Medulla oblongata (tissue), 1 donor: ENCODE data around the gene AQP9.

Experiments
- DNase-seq: peaks from one replicate; pipeline ENCODE4 v3.0.0-alpha.2; 2015; ENCODE audit errors: extremely low spot score

The AQP9 gene

GRCh38 chr15:58224068-58224467 lies 85.9 kb downstream of the AQP9 start:
- DNase-seq = peak; percentile 42

DNA sequence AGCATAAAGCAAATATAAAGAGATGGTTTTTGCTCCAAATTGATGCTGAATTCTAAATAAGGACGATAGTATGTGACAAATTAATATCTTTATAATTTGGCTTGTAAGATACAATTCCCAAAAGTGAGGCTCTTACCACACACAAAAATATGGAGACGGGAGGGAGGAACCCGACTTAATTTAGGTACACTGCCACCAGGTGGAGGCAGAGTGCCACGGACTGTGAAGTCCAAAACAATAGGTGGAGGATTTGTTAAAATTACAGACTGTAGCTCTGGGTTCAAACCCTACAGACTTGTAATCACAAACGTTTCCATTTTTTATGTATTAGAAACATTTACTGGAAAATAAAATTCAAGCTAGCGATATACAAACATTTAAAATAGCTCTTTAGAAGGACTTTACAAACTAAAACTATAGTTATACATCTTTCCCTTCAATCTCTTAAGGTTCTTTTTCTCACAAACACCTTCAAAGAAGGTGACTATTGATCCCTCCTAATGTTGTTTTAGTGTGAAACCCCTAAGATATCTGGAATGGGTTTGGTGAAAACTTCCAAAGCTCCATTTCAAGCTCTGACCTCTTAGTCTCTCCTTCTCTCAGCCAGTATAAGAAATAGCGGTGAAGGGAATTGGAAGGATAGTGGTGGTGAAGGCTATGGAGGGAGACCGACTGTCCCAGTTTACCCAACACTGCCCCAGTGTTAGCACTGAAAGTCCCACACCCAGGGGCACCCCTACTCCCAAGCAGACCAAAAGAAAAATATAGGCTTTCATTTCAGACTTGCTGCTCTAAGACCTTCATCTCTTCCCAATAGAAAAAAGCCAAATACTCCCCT lies 89.7 kb downstream of the AQP9 start:
- peak; percentile 91 for DNase-seq

- no peak for DNase-seq
These were observed 90.5 kb downstream of the AQP9 start for GRCh38 chr15:58228718-58229117.

DNA sequence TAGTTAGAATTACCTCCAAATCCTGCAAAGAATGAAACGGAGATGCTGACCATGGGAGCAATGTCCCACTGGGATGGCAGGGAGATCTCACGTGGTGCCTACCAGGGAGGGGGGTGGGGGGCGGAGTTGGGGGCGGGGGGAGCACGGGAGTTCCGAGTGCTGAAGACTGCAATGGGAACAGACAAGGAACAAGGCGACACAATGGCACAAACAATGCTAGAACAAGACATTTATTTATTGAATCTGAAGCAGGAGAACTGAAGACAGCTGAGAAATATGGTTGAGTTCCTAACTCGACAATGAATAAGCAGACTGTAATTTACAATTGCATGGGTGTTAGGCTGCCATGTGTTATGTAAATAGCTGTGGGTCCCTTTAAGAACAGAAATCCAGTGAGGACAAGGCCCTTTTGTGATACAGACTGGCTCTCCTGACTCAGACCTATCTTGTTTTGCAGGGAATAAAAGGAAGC lies 91.2 kb downstream of the AQP9 start:
- DNase-seq = peak; percentile 86

DNA sequence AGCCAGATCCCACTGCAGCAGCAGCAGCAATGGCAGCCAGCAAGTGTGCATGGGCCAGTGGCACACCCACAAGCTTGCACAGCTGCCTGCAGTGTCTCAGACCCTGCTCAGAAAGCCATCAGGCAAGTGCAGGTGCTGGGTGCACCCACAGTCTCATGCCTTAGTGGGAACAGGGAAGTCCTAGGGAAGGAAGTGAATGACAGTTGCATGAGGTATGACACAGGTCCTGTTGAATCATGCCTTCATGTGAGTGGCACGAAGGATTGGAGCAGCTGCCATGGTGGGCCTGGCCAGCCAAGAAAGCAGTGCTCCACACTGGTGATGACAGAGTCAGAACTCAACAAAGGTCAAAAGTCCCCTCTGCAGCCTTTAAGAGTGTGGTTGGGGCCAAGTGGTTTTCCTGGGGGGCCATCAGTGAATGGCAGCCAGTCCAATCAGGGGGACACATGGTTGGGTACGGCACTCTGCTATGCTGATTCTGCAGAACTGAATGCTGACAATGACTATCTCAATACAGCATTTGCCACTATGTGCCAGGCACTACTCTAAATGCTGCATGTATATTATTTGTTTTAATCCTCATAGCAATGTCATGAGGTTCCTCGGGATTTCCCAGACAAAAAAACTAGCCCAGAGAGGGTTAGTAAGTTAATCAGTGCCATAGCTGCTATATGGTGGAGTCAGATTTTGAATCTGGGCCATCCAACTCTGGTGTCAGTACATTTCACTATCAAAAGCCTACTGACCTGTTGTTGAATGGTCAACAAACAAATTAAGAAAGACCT lies 94.3 kb downstream of the AQP9 start:
- no peak for DNase-seq

- no peak for DNase-seq
These were observed 95.2 kb downstream of the AQP9 start for GRCh38 chr15:58233341-58233740.
